ENCODE measurements around the gene NOP56.

Gene NOP56

DNA sequence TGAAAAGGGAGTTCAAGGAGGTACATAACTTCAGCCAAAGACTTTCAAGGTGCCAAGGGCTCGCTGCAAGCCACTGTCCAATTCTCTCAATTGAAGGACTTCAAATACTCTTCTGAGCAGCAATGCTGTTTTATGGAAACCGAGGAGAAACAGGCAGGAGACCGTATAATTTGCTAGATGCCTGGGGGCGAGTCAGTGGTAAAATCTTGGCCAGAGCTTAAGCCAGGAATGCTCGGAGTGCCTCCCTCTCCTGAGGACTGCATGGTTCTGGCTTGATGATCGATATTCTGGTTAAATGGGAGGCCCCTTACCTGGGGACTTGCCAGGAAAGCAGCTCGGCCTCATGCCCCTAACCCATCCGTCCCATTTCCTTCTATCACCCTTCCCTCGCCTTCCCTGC, 35.8 kb upstream of the NOP56 start:
- DNase-seq (ENCODE audit: insufficient read length, low spot score) (no peak), FAIRE-seq (no peak)
- TF ChIP-seq TAF1 (IDR thresholded peaks at IDR 0.05; ENCODE audit: low read depth, low read length) (no peak), SPI1 (IDR thresholded peaks at IDR 0.05; ENCODE audit: low read depth, low read length) (no peak), POU2F2 (IDR thresholded peaks at IDR 0.05; ENCODE audit: low read depth, low read length) (no peak), POLR2A (IDR thresholded peaks at IDR 0.05; ENCODE audit: low read depth, low read length) (no peak), POLR2AphosphoS5 (IDR thresholded peaks at IDR 0.05; ENCODE audit: low read depth, low read length) (no peak), PAX5 (IDR thresholded peaks at IDR 0.05; ENCODE audit: insufficient read depth, low read length, severe bottlenecking) (no peak)

DNA sequence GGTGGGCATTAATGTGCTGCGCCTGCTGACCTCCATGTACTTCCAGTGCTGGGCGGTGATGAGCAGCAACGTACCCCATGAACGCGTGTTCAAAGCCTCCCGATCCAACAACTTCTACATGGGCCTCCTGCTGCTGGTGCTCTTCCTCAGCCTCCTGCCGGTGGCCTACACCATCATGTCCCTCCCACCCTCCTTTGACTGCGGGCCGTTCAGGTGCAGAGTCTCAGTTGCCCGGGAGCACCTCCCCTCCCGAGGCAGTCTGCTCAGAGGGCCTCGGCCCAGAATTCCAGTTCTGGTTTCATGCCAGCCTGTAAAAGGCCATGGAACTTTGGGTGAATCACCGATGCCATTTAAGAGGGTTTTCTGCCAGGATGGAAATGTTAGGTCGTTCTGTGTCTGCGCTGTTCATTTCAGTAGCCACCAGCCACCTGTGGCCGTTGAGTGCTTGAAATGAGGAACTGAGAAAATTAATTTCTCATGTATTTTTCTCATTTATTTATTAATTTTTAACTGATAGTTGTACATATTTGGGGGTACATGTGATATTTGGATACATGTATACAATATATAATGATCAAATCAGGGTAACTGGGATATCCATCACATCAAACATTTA, 35.2 kb upstream of the NOP56 start:
- peak; percentile 19 for DNase-seq (ENCODE audit: insufficient read length, low spot score)
- peak; percentile 93 for TF ChIP-seq SPI1 (IDR thresholded peaks at IDR 0.05; ENCODE audit: low read depth, low read length)
- TF ChIP-seq PAX5 (IDR thresholded peaks at IDR 0.05; ENCODE audit: insufficient read depth, low read length, severe bottlenecking), result no peak
- no peak for TF ChIP-seq POU2F2 (IDR thresholded peaks at IDR 0.05; ENCODE audit: low read depth, low read length)
- peak; percentile 72 for FAIRE-seq

DNA sequence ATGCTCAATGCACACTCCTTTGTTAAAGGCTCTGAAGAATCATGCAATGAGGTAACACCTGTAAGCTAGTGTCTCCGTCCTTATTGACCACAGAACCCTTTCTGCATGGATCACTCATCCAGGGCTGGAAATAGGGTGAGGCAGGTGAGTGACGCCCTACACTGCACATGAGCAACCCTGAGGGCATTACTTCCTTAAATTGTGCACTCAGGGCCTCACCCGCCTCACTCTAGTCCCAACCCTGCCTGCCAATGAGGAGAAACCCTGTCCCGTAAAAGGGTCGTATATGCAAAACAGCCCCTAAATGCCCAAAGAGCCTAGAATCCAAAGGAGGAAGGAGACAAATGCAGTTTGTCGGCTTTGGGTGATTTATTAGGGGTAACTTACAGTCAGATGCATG, 33.6 kb upstream of the NOP56 start:
- FAIRE-seq (no peak), DNase-seq (ENCODE audit: insufficient read length, low spot score) (no peak)
- no peak for TF ChIP-seq POLR2A (IDR thresholded peaks at IDR 0.05; ENCODE audit: low read depth, low read length)
- TF ChIP-seq PAX5 (IDR thresholded peaks at IDR 0.05; ENCODE audit: insufficient read depth, low read length, severe bottlenecking), result no peak
- no peak for TF ChIP-seq TAF1 (IDR thresholded peaks at IDR 0.05; ENCODE audit: low read depth, low read length)
- no peak for TF ChIP-seq POLR2AphosphoS5 (IDR thresholded peaks at IDR 0.05; ENCODE audit: low read depth, low read length)
- no peak for TF ChIP-seq POU2F2 (IDR thresholded peaks at IDR 0.05; ENCODE audit: low read depth, low read length)

DNA sequence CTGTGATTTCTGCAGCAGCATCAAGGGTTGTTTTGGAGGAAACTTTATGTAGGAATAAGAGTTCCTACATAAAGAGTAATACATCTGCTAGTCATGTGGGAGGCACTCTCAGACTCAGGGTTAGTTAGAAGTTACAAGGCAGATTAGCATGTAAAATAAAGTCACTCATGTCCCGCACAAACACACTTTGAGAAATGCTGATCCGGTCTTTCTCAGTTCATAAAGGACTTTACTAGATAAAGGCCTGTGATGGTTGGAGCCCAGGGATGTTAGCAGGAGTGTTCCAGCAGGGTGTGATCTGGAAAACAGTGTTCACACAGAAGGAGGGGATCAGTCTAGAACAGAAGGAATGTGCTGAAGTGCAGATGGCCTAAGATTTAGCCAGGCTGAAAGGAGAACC, 33.1 kb upstream of the NOP56 start:
- FAIRE-seq (no peak), DNase-seq (ENCODE audit: insufficient read length, low spot score) (no peak)

DNA sequence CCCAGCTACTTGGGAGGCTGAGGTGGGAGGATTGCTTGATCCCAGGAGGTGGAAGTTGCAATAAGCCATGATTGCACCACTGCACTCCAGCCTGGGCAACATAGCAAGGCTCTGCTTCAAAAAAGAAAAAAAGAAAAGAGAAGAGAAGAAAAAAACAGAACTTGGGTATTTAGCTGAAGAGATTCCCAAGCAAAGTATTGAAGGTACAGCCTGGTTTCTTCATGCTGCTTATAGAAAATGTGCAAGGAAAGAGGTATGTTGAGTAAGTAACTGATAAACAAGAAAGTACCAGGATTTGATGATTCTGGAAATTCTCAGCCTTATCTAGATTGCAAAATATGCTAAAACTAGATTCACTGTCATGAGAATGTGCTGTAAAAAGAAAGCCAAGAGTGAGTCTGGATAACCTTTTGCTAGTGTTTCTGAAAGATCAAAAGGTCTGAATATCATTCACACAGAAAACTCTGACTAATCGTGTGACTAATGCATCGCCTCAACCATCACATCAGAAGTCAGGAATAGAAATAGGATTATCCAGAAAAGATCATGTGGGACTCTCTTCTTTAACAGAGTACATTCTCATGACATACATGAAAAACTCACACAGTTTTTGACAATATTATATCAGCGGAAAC, 32.4 kb upstream of the NOP56 start:
- TF ChIP-seq TAF1 (IDR thresholded peaks at IDR 0.05; ENCODE audit: low read depth, low read length), result no peak
- TF ChIP-seq PAX5 (IDR thresholded peaks at IDR 0.05; ENCODE audit: insufficient read depth, low read length, severe bottlenecking), result no peak
- TF ChIP-seq POLR2AphosphoS5 (IDR thresholded peaks at IDR 0.05; ENCODE audit: low read depth, low read length), result no peak
- TF ChIP-seq POU2F2 (IDR thresholded peaks at IDR 0.05; ENCODE audit: low read depth, low read length), result no peak
- TF ChIP-seq SPI1 (IDR thresholded peaks at IDR 0.05; ENCODE audit: low read depth, low read length), result no peak
- TF ChIP-seq POLR2A (IDR thresholded peaks at IDR 0.05; ENCODE audit: low read depth, low read length), result no peak
- FAIRE-seq, result no peak
- no peak for DNase-seq (ENCODE audit: insufficient read length, low spot score)

More for the DNA sequence above, 33.1 kb upstream of the NOP56 start:
- TF ChIP-seq POLR2AphosphoS5 (IDR thresholded peaks at IDR 0.05; ENCODE audit: low read depth, low read length), result no peak
- no peak for TF ChIP-seq PAX5 (IDR thresholded peaks at IDR 0.05; ENCODE audit: insufficient read depth, low read length, severe bottlenecking)
- TF ChIP-seq POLR2A (IDR thresholded peaks at IDR 0.05; ENCODE audit: low read depth, low read length), result no peak
- TF ChIP-seq TAF1 (IDR thresholded peaks at IDR 0.05; ENCODE audit: low read depth, low read length), result no peak
- no peak for TF ChIP-seq SPI1 (IDR thresholded peaks at IDR 0.05; ENCODE audit: low read depth, low read length)

DNA sequence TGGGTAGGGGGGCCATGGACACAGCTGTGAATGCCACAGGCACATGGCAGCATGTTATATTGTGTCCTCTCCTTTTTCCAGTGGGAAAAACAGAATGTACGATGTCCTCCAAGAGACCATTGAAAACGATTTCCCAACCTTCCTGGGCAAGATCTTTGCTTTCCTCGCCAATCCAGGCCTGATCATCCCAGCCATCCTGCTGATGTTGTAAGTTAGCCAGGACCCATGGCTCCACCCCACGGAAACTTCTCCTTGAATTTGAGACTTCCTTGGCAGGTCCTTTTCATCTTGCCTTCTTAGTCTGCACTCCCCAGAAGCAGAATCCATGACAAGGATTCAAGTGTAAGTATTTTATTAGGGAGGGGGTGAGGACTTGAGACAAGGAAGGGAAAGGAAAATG, 28.2 kb upstream of the NOP56 start:
- no peak for FAIRE-seq
- no peak for DNase-seq (ENCODE audit: insufficient read length, low spot score)
- TF ChIP-seq POLR2AphosphoS5 (IDR thresholded peaks at IDR 0.05; ENCODE audit: low read depth, low read length), result no peak
- TF ChIP-seq POU2F2 (IDR thresholded peaks at IDR 0.05; ENCODE audit: low read depth, low read length), result no peak
- no peak for TF ChIP-seq SPI1 (IDR thresholded peaks at IDR 0.05; ENCODE audit: low read depth, low read length)
- TF ChIP-seq TAF1 (IDR thresholded peaks at IDR 0.05; ENCODE audit: low read depth, low read length), result no peak
- no peak for TF ChIP-seq POLR2A (IDR thresholded peaks at IDR 0.05; ENCODE audit: low read depth, low read length)
- TF ChIP-seq PAX5 (IDR thresholded peaks at IDR 0.05; ENCODE audit: insufficient read depth, low read length, severe bottlenecking), result no peak

DNA sequence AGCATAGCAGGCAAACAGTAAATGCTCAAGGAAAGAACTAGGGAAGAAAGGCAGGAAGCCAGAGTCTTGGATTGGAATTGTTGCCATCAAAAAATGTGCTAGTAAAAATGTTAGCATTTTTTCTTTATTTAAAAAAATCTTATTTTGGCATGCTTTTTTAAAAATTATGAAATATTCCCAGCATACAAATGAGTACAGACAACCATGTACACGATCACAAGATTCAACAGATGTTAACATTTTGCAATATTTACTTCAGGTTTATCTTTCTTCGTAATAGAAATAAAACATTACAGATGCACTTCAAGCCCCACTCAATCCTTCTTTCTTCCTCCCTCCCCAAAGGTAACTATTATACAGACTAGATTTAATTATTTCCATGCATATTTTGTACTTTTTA, 27.4 kb upstream of the NOP56 start:
- FAIRE-seq (no peak), DNase-seq (ENCODE audit: insufficient read length, low spot score) (no peak)
- no peak for TF ChIP-seq PAX5 (IDR thresholded peaks at IDR 0.05; ENCODE audit: insufficient read depth, low read length, severe bottlenecking)
- no peak for TF ChIP-seq POLR2A (IDR thresholded peaks at IDR 0.05; ENCODE audit: low read depth, low read length)
- no peak for TF ChIP-seq POLR2AphosphoS5 (IDR thresholded peaks at IDR 0.05; ENCODE audit: low read depth, low read length)
- TF ChIP-seq TAF1 (IDR thresholded peaks at IDR 0.05; ENCODE audit: low read depth, low read length), result no peak
- TF ChIP-seq SPI1 (IDR thresholded peaks at IDR 0.05; ENCODE audit: low read depth, low read length), result no peak
- no peak for TF ChIP-seq POU2F2 (IDR thresholded peaks at IDR 0.05; ENCODE audit: low read depth, low read length)

DNA sequence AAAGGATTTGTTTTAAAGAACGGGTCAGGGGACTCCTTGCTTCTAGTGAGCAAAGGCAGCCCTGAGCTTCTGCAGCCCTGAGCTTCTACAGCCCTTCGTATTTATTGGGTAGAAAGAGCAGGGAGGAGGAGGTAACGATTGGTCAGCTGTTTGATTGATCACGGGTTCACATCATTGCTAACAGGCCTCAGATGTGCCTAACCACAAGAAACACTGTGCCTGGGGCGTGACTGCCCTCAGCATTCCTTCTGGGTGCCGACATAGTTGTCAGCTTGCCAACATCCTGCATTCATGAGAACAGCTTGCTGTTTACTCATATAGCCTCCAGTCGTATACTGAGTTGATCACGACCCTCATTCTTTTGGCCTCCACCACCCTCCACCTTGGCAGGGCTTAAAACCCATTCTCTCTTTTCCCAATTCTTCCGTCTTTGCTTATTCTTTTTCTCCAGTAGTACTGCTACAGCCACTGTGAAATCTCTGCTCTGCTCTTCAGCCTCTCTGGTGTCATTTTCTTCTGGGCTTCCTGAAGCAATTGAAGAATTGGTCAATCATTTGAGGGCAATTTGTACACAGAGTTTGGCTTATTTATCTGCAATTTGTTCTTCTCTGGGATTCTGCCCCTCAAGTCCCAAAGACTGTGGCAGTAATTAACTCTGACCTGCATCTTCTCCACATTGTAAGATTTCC, 25.4 kb upstream of the NOP56 start:
- FAIRE-seq, result no peak
- no peak for DNase-seq (ENCODE audit: insufficient read length, low spot score)
- TF ChIP-seq PAX5 (IDR thresholded peaks at IDR 0.05; ENCODE audit: insufficient read depth, low read length, severe bottlenecking) (no peak), SPI1 (IDR thresholded peaks at IDR 0.05; ENCODE audit: low read depth, low read length) (no peak), POU2F2 (IDR thresholded peaks at IDR 0.05; ENCODE audit: low read depth, low read length) (no peak), POLR2AphosphoS5 (IDR thresholded peaks at IDR 0.05; ENCODE audit: low read depth, low read length) (no peak), TAF1 (IDR thresholded peaks at IDR 0.05; ENCODE audit: low read depth, low read length) (no peak), POLR2A (IDR thresholded peaks at IDR 0.05; ENCODE audit: low read depth, low read length) (no peak)

DNA sequence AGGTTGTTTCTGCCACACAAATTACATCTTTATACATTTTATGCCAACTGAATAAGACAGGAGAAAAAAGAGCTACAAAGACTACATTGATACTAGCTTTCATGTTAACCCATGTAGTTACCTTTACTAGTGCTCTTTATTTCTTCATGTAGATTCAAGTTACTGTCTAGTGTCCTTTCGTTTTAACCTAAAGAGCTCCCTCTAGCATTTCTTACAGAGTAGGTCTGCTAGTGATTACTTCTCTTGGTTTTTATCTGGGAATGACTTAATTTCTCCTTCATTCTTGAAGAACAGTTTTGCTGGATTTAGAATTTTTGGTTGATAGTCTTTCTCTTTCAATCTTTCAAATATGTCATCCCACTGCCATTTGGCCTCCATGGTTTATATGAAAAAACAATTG, 21.2 kb upstream of the NOP56 start:
- DNase-seq (ENCODE audit: insufficient read length, low spot score) (no peak), FAIRE-seq (no peak)
- TF ChIP-seq SPI1 (IDR thresholded peaks at IDR 0.05; ENCODE audit: low read depth, low read length) (no peak), PAX5 (IDR thresholded peaks at IDR 0.05; ENCODE audit: insufficient read depth, low read length, severe bottlenecking) (no peak), TAF1 (IDR thresholded peaks at IDR 0.05; ENCODE audit: low read depth, low read length) (no peak), POLR2A (IDR thresholded peaks at IDR 0.05; ENCODE audit: low read depth, low read length) (no peak), POLR2AphosphoS5 (IDR thresholded peaks at IDR 0.05; ENCODE audit: low read depth, low read length) (no peak), POU2F2 (IDR thresholded peaks at IDR 0.05; ENCODE audit: low read depth, low read length) (no peak)

All from GM12891 (cell line).